Thyroid gland (tissue), 4 donors: ENCODE data around the gene CBX7.

Experiments
- POLR2A ChIP-seq, 2 donors: fragments of 450-650 bp; IDR thresholded peaks; one replicate each; pipeline ENCODE4 v1.6.1; 2017; ENCODE audit warnings: antibody characterized with exemption in 2 of 2, mild to moderate bottlenecking in 2 of 2, moderate library complexity in 1 of 2
- TF ChIP-seq, protein P1 (sequence below), 6 experiments: fragments of 200-600 bp in 3 of 6; fragments of 450-650 bp in 3 of 6; sonication (generic) in 3 of 6; IDR thresholded peaks; one replicate each; pipeline ENCODE4 v1.5.1; 2016 to 2019; ENCODE audit warnings: antibody characterized with exemption in 6 of 6, mild to moderate bottlenecking in 2 of 6, inconsistent platforms in 1 of 6, moderate library complexity in 1 of 6

DNA sequence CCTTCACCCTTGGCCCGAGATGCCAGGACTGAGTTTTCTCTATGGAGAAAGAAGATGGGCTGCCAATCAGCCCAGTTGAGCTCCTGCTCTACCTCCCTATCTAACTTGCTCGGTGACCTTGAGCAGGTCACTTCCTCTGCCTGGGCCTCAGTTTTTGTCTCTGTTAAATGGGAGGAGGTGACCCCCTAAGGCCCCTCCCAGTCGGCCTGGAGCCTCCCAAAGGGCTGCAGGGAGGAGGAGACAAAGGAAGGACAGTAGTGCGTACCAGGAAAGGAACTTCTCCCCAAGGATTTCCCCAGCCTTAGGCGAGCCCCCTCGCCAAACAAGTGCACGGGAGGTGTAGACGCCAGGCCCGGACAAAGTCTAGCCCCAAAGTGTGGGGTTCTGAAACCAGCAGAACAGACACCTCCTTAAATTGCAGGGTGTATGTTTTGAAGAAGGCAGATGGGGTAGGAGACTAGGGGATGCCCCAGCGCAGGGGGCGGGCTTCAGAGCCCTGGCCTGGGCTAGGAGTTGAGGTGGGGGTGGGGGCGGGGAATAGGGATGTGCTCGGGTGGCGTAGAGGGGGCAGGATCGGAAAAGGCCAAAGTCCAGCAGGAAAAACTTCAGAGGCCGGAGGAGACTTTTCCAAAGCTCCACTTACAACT is 1.0 kb downstream of the CBX7 start:
- TF ChIP-seq, protein P1, sequence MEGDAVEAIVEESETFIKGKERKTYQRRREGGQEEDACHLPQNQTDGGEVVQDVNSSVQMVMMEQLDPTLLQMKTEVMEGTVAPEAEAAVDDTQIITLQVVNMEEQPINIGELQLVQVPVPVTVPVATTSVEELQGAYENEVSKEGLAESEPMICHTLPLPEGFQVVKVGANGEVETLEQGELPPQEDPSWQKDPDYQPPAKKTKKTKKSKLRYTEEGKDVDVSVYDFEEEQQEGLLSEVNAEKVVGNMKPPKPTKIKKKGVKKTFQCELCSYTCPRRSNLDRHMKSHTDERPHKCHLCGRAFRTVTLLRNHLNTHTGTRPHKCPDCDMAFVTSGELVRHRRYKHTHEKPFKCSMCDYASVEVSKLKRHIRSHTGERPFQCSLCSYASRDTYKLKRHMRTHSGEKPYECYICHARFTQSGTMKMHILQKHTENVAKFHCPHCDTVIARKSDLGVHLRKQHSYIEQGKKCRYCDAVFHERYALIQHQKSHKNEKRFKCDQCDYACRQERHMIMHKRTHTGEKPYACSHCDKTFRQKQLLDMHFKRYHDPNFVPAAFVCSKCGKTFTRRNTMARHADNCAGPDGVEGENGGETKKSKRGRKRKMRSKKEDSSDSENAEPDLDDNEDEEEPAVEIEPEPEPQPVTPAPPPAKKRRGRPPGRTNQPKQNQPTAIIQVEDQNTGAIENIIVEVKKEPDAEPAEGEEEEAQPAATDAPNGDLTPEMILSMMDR (IDR thresholded peaks at IDR 0.05) = no peak
- TF ChIP-seq POLR2A (IDR thresholded peaks at IDR 0.05) = no peak
